ENCODE results near the gene TRIM46. TPM values are rescaled to one million over a fixed set of nuclear protein-coding genes. Genes with fewer than 3 reads are reported as not detected.

TRIM46 gene
- total RNA-seq, 4 donors from 2014 or later: 0.51 to 0.75 (median 0.66) TPM; not detected in 1

GRCh38 chr1:155197901-155198546 lies 24.4 kb downstream of the TRIM46 start:
- no peak for TF ChIP-seq CTCF (IDR thresholded peaks at IDR 0.05; ENCODE audit: low read depth)

- no peak for TF ChIP-seq CTCF (IDR thresholded peaks at IDR 0.05; ENCODE audit: low read depth)
These were observed 24.9 kb downstream of the TRIM46 start for GRCh38 chr1:155198547-155198906.

GRCh38 chr1:155199792-155200191 lies 26.1 kb downstream of the TRIM46 start:
- TF ChIP-seq CTCF (IDR thresholded peaks at IDR 0.05; ENCODE audit: low read depth): no peak

- TF ChIP-seq CTCF (IDR thresholded peaks at IDR 0.05; ENCODE audit: low read depth): no peak
These were observed 27.3 kb downstream of the TRIM46 start for GRCh38 chr1:155200920-155201319.

- TF ChIP-seq CTCF (IDR thresholded peaks at IDR 0.05; ENCODE audit: low read depth): no peak
These were observed 28.5 kb downstream of the TRIM46 start for GRCh38 chr1:155202198-155202597.

- TF ChIP-seq CTCF (IDR thresholded peaks at IDR 0.05; ENCODE audit: low read depth): no peak
These were observed 29.3 kb downstream of the TRIM46 start for GRCh38 chr1:155202731-155203515.

- no peak for TF ChIP-seq CTCF (IDR thresholded peaks at IDR 0.05; ENCODE audit: low read depth)
These were observed 31.4 kb downstream of the TRIM46 start for GRCh38 chr1:155205035-155205434.
